ENCODE measurements around the gene ABCC1. TPM values are rescaled to one million over a fixed set of nuclear protein-coding genes. Genes with fewer than 3 reads are reported as not detected.
"Not testable (repeated sequence)": the region's sequence is repeated elsewhere in the genome, so short reads cannot be mapped to it uniquely, and the experiment has no call there.

The ABCC1 gene
- polyA plus RNA-seq, 12 donors: 4.6 to 15.8 (median 5.1) TPM; not detected in 1

DNA sequence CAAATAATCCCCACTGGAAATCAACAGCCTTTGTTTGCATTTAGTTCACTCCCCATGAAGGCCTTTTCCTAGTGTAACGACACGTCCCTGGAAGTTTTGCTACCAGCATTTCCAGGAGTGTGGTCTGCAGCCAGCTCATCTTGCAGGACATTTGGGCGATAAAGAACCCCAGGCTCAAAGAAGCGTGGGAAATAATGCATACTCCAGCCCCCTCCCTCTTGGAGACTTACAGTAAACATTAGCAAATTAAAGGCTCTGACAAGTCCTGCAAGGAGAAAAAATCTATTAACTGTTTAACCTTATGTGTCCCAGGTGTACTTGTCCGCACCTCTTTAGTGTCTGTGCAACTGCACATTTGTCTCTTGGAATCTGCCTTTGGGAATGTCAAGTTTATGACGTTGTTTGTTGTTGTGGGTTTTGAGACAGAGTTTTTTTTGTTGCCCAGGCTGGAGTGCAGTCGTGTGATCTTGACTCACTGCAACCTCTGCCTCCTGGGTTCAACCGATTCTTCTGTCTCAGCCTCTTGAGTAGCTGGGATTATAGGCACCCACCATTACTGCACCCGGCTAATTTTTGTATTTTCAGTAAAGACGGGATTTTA, 131.1 kb downstream of the ABCC1 start:
- DNase-seq: no peak

DNA sequence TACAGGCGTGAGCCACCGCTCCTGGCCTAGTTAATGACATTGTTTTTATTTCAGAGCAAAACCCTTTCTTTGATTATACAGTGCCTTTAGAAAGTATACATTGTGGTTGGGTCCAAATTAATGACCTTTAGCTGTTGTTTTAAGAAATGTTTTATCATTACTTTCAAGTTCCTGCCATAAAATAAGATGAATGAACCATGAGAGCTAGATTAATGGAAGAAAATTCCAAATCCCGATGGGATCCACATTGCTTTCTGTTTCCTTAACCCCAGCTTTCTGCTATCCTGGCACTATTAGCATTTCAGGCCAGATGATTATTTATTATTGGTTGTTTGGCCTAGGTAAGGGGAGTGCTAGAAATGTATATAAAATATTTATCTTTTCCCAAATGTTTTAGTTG, 131.7 kb downstream of the ABCC1 start:
- DNase-seq: no peak

DNA sequence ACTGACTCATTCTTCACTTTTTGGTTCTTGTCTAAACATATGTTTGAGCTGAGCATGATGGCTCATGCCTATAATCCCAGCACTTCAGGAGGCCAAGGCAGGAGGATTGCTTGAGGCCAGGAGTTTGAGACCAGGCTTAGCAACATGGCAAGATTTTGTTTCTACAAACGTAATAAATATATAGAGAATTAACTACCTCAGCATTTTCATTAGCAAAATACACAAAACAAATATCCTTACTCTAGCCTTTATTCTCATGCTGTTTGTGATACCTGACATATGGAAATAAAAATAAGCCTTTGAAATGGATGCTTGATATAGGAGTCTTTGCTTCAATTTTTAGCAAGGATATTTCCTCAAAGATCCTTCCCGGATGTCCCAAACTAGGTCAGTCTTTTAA, 132.8 kb downstream of the ABCC1 start:
- DNase-seq: no peak

DNA sequence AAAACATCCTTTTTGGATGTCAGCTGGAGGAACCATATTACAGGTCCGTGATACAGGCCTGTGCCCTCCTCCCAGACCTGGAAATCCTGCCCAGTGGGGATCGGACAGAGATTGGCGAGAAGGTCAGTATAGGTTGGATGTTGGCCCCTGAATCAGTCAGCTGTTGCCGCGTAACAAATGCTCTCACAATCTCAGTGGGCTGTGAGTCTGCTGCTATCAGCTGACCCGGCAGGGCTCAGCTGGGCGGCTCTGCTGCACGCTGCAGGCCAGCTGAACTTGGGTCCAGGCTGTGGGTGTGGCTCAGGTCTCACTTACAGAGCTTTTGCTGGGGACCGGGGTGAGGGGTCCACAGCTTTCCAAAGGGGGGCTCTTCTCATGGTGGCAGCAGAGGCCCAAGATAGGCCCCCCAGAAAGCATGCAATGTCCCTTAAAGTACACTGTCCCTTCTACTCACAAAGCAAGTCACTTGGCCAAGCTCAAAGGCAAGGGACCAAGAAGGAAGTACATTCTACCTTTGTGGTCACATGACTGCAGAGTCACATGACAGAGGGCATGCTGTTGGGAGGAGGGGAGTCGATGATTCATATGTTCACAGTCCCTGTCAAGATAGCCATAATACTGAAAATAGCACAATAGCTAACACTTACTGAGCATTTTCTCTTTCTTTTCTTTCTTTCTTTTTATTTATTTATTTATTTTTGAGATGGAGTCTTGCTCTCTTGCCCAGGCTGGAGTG, 134.2 kb downstream of the ABCC1 start:
- DNase-seq: no peak

DNA sequence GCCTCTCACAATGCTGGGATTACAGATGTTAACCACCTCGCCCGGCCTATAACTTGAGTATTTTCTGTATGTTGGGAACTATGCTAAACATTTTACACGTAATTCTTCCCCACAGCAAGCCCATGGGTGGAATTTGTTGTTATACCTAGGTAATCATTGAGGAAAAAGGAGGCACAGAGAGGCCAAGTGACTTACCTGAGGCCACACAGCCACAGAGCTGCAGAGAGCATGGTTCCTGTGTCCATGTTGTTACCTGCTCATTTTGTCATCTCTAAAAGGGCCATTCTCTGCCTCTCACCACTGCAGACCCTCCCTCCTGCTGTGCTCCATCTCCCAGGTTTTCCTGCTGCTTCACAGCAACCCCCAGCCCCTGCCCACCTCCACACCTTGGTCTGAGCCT, 135.5 kb downstream of the ABCC1 start:
- no peak for DNase-seq

DNA sequence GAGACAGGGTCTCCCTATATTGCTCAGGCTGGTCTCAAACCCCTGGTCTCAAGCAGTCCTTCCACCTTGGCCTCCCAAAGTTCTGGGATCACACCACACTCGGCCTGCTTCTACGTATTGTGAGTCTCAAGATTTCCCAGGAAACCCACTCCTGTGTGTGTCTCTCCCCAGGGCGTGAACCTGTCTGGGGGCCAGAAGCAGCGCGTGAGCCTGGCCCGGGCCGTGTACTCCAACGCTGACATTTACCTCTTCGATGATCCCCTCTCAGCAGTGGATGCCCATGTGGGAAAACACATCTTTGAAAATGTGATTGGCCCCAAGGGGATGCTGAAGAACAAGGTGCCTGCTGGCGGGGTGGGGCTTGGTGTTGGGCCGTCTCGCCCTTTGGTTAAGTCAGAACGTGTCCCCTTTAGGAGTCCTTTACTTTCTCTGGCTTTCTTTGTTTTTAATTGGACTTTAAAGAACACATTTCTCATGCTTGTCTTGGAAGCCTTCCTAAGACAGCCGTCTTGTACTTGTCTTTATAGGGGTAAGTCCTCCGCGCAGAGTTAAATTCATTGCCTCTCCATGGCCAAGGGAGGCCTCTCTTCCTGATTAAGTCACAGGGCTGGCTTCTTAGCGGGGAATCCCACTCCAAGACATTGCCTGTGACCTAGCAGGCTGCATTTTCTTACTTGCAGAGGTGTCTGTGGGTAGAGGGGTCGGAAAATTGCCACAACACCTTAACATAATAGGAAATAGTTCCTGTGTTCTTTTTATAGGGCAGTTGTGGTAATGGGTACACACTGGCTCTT, 137.4 kb downstream of the ABCC1 start:
- no peak for DNase-seq

DNA sequence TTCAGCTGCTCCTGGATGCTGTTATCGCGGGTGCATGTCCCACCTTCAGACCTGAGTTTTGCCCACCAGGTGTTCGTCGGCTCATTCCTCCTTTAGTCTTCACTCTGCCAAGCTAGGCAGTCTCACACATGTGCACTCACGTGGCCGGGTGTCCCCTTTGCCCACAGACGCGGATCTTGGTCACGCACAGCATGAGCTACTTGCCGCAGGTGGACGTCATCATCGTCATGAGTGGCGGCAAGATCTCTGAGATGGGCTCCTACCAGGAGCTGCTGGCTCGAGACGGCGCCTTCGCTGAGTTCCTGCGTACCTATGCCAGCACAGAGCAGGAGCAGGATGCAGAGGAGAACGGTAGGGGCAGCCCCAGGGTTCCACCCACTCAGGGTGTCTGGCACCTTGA, 140.8 kb downstream of the ABCC1 start:
- DNase-seq: no peak

DNA sequence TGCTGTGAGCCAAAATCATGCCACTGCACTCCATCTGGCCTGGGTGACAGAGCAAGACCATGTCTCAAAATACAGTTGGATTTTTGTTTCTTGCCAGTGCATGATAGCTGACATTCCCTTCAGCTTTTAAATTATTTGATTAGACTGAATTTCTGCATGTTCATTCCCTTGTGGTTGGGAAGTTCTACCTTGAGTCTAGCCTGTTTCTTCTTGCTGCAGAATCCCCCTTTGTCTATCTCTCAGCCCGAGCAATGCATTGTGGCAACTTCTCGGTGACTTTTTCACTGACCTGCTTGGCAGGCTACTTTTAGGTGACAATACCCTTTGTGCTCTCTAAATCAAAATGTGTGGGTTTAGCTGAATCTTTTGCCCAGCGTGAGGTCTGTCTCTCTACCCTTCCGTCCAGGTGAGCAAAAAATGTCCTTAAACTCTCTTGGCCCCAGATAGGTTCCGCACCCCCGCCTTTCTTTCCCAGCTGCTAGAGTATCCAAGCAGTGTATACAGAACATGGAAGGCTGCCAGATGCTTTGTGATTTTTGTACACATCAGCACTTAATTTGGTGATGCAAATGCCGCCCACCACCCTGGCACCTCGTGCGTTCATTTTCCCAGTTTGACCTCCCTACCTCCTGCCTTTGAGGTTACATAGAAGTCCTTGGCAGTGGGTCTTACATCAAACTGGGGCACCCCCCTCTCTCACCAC, 143.7 kb downstream of the ABCC1 start:
- no peak for DNase-seq

DNA sequence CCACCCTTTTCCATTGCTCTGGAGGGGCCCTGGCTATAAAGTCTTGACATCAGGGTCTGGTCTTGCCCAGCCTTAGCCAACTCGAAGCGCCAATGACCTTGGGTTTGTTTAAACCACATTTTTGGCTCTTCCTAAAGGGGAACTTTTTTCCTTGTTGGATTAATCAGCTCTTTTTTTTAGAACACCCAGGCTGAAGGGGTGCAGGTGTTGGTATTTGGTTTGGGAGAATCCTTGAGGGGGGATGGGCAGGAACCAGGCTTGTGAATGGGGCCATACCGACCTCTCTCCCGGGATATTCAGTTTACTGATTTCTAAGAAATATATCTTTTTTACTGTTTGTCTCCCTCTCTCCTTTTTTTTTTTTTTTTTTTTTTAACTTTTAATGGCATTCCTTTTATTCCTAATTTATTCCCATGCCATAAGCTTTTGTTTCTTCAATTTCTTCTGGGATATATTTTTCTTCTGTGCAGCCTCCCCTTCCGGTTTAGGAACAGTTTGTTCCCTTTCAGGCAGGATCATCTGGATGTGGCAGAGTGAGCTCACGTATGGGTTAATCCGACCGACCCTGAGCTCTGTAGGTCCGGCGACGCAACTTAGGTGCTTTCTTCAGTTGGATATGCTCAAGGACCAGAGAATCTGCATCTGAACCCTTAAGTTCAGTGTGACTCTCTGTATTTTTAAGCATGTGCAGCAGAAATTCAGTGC, 144.4 kb downstream of the ABCC1 start:
- DNase-seq: no peak

DNA sequence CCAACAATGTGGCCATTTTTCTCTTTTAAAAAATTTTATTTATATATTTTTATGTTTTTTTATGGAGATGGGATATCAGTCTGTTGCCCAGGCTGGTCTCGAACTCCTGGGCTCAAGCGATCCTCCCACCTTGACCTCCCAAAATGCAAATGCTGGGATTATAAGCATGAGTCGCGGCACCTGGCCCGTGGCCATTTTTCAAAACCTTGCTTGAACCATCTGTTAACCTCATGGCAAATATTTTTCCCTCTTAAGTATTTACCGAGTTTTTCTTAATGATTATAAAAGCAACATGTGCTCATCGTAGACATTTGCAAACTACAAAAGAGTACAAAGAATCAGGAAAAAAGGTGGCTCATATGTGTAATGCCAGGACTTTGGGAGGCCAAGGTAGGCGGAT, 146.2 kb downstream of the ABCC1 start:
- DNase-seq: no peak

DNA sequence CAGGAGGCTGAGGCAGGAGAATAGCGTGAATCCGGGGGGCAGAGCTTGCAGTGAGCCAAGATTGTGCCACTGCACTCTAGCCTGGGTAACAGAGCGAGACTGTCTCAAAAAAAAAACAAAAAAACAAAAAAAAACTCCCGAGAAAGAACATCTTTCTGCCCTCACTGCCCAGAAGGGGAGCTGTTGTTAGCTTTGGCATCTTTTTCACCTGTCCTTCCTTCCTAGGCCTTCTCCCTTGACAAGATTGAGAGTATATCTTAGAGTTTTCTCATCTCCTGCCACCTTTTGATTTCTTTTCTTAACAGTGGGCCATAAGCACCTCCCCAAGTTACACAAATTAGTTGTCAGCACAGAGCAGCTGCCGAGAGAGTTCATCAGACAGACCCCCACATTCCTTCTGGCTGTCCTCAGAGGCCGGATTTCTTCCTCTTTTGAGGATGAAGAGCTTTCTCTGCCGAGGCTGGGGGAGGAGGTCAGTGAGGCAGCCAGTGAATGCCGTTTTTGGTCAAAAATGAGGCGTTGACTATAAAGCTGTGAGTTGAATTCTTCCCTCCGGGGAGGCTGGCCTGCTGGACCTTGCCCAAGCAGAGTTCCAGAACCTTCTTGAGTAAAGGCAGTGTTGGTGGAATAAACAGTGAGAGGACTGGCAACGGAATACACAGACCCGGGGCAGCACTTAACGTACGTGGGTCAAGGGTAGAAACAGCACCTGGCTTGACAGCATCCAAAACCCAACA, 146.9 kb downstream of the ABCC1 start:
- no peak for DNase-seq

DNA sequence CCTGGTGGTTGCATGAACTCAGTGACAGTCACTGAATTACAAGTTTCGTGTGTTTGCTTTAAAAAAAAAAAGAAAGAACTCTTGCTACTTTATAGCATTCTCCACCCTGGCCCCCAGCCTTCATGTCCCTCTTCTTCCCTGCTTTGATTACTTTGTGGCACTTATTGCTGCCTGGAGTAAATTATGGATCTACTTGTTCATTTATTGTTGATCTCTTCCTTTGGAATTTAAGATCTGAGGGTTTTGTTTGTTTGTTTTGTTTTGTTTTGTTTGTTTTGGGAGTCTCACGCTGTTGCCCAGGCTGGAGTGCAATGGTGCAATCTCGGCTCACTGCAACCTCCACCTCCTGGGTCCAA, 147.4 kb downstream of the ABCC1 start:
- DNase-seq: no peak

DNA sequence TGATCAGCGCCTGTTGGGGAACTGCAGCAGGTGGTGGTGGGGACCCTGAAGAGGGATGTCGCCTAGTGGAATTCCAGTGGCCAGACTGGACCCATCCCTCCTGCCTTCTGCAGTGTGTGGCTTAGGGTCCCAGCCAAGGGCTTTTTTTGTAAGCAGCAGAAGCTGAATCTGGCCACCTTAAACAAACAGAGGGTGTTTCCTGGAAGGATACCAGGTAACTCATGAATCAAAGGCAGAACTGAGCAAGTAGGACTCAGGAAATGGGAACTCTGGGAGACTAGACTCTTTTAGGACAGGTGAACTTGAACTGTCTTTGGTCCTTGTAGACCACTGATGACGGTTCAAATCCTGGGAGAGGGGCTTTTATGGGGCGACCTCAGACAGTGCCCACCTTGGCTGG, 149.9 kb downstream of the ABCC1 start:
- DNase-seq: no peak

DNA sequence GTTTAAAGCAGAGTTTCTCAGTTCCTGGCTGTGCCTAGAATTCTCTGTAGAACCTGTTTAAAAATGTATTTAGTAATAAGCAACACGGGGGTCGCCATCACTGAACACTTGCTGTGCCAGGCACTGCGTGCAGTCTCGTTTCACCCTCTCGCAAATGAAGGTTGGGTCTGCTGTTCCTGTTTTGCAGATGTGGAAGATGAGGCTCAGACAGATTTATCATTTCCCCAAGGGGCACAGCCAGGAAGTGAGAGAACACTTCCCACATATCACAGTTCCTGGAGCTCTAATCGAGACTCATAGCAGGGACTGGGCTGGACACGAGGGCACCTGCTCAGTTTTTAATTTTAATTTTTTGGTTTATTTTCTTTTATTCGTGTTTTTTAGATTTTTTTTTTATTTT, 151.2 kb downstream of the ABCC1 start:
- DNase-seq: no peak

DNA sequence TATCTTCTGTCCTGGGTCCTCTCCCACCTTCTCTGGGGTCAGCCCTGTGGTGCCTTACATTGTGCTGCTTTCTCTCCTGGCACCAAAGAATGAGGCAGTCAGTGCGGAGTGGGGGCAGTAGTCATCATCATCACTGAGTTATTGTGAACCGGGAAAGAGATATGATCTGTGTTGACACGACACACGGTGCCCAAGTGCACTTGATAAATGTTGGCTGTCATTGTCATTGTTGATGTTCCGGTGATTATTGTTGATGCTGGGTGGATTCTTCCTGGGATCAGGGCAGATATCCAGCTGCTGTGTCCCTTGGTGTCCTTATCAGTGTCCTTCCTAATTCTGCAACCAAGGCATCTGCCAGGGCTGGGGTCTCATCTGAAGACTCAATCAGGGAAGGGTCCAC, 152.2 kb downstream of the ABCC1 start:
- DNase-seq: no peak

DNA sequence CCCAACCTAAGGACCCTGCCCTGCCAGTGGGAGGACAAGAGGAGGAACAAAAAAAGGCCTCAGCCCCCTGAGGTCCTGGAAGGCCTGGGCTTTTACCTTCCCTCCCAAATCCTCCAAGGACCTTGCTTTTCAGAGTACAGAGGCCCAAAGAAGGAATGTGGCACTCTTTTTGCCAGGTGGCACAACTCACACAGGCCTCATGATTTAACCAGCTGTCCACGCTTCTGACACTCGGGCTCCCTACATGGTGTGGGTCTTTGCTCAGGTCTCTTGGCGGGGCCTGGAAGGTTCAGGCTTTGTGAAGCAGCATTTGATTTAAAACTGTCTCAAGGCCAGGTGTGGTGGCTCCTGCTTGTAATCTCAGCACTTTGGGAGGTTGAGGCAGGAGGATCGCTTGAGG, 153.3 kb downstream of the ABCC1 start:
- DNase-seq: no peak

DNA sequence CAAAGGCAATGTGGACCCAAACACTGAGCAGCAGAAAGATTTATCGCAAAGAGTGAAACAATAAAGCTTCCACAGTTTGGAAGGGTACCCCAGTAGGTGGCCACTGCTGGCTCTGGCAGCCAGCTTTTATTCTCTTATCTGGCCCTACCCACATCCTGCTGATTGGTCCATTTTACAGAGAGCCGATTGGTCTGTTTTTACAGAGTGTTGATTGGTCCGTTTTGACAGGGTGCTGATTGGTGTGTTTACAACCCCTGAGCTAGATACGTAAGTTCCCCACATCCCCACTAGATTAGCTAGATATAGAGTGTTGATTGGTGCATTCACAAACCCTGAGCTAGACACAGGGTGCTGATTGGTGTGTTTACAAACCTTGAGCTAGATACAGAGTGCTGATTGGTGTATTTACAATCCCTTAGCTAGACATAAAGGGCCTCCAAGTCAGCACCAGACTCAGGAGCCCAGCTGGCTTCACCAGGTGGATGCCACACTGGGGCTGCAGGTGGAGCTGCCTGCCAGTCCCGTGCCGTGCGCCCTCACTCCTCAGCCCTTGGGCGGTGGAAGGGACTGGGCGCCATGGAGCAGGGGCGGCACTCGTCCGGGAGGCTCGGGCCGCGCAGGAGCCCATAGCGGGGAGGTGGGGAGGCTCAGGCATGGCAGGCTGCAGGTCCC, 154.9 kb downstream of the ABCC1 start:
- DNase-seq: not testable (repeated sequence)

DNA sequence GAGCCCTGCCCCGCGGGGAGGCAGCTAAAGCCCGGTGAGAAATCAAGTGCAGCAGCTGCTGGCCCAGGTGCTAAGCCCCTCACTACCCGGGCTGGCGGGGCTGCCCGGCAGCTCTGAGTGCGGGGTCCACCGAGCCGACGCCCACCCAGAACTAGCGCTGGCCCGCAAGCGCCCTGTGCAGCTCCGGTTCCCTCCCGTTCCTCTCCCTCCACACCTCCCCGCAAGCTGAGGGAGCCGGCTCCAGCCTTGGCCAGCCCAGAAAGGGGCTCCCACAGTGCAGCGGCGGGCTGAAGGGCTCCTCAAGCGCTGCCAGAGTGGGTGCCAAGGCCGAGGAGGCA, 155.4 kb downstream of the ABCC1 start:
- DNase-seq: not testable (repeated sequence)

DNA sequence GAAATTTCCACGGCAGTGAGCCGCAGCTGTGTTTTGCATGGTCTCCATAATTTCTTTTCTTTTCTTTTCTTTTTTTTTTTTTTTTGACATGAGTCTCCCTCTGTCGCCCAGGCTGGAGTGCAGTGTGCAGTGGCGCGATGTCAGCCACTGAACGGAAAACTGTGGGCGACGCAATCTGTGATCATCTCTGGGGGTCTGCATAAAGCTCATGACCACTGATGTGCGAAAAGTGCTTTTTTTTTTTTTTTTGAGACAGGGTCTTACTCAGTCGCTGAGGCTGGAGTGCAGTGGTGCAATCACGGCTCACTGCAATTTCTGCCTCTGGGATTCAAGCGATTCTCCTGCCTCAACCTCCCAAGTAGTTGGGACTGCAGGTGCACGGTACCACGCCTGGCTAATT, 156.2 kb downstream of the ABCC1 start:
- DNase-seq: no peak

DNA sequence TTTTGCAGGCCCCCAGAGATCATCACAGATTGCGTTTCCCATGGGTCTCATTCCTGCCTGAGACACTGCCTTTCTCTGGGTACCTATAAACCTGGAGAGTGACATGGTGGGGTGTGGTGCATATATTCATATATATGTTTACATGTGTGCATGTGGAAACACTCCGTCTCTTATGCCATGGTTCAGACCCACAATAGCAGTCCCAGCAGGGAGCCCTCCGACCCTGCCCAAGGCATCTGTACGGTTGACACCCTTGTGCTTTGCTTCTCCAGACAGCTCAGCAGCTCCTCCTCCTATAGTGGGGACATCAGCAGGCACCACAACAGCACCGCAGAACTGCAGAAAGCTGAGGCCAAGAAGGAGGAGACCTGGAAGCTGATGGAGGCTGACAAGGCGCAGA, 157.1 kb downstream of the ABCC1 start:
- DNase-seq: no peak

DNA sequence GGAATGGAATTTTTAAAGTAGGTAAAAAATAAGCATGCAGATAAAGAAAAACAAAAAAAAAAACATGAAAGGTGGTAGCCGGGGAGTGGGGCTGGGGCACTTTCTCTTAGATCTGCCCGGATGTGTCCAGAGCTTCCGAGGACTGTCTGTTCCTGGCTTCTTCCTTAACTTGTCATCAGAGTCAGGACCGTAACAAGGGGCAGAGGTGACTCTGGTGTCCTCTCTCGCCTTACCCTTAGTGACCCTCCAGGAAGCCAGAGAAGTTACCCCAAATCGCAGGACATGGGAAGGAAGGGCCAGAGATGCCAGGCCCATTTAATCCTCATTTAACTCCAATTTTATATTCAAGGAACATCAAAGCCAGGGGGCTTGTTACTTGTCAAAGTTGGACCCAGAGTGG, 158.4 kb downstream of the ABCC1 start:
- DNase-seq: no peak

Measured in muscle of arm (tissue), 12 donors.